Subcutaneous adipose tissue (tissue), 4 donors: ENCODE results near the gene FGF2. TPM values are rescaled to one million over a fixed set of nuclear protein-coding genes. Genes with fewer than 3 reads are reported as not detected.

Source experiments
- CTCF ChIP-seq: fragments of 450-650 bp; IDR thresholded peaks from one replicate; pipeline ENCODE4 v1.5.1; 2016; ENCODE audit warnings: low read depth, mild to moderate bottlenecking, control low read depth, antibody characterized with exemption, moderate library complexity
- total RNA-seq, 4 donors: library from RNA; depleted of rRNA; stranded (reverse); fragments of >200 nt; gene quantifications; one replicate each; pipeline ENCODE4 v1.1.0, GENCODE V29; 2016

FGF2 gene
- total RNA-seq, 4 donors from 2014 or later: 35.5 to 51.5 (median 44.5) TPM

- TF ChIP-seq CTCF: no peak
These were observed 63.6 kb downstream of the FGF2 start for GRCh38 chr4:122890147-122890795.

GRCh38 chr4:122894827-122895226 is 68.2 kb downstream of the FGF2 start:
- no peak for TF ChIP-seq CTCF

- no peak for TF ChIP-seq CTCF
These were observed 68.8 kb downstream of the FGF2 start for GRCh38 chr4:122895336-122895995.

- TF ChIP-seq CTCF: no peak
These were observed 69.6 kb downstream of the FGF2 start for GRCh38 chr4:122896270-122896669.

GRCh38 chr4:122898370-122899150 is 71.9 kb downstream of the FGF2 start:
- no peak for TF ChIP-seq CTCF

GRCh38 chr4:122899682-122900081 is 73.1 kb downstream of the FGF2 start:
- TF ChIP-seq CTCF: no peak

DNA sequence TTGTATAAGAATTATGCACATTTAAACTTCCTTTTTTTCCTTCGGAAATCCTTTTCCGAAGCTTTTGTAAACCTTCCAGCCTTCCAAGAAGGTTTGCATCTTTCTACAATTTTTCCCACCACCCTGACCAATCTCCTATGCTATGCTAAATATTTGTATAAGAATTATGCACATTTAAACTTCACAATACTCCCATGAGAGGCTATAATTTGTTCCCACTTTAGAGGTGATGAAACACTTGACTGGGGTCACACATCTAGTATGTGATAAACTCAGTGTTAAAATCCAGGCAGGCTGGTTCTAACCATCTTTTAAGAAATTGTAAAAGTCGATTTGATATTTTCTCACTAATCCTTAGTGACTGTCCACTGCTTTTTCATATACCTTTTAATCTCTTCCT is 73.7 kb downstream of the FGF2 start:
- TF ChIP-seq CTCF: no peak
